ENCODE measurements around the gene ELOVL3.

DNA sequence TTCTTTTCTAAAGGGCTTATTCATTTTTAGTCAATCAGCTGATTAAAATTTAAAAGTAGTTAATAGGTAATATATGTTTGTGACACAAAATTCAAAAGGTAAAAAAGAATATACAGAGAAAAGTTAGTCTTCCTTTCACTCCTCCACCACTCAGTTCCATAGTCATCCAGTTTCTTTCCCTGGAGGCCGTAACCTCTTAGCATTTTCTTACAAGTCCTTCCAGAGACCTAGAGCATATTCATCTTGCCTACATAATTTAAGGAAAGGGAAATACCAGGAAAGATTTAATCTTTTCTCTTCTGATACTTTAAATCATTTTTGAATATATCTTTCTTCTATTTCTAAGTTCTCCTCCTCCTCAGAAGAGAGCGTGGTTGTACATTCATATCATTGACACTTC is 29.3 kb downstream of the ELOVL3 start:
- TF ChIP-seq GABPA (IDR thresholded peaks at IDR 0.05; ENCODE audit: low read depth), result no peak
- TF ChIP-seq, protein P1, sequence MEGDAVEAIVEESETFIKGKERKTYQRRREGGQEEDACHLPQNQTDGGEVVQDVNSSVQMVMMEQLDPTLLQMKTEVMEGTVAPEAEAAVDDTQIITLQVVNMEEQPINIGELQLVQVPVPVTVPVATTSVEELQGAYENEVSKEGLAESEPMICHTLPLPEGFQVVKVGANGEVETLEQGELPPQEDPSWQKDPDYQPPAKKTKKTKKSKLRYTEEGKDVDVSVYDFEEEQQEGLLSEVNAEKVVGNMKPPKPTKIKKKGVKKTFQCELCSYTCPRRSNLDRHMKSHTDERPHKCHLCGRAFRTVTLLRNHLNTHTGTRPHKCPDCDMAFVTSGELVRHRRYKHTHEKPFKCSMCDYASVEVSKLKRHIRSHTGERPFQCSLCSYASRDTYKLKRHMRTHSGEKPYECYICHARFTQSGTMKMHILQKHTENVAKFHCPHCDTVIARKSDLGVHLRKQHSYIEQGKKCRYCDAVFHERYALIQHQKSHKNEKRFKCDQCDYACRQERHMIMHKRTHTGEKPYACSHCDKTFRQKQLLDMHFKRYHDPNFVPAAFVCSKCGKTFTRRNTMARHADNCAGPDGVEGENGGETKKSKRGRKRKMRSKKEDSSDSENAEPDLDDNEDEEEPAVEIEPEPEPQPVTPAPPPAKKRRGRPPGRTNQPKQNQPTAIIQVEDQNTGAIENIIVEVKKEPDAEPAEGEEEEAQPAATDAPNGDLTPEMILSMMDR (IDR thresholded peaks at IDR 0.05; ENCODE audit: insufficient read depth, low read length), result no peak
- TF ChIP-seq POLR2AphosphoS5 (IDR thresholded peaks at IDR 0.05; ENCODE audit: low read depth), result no peak
- TF ChIP-seq, protein P2, sequence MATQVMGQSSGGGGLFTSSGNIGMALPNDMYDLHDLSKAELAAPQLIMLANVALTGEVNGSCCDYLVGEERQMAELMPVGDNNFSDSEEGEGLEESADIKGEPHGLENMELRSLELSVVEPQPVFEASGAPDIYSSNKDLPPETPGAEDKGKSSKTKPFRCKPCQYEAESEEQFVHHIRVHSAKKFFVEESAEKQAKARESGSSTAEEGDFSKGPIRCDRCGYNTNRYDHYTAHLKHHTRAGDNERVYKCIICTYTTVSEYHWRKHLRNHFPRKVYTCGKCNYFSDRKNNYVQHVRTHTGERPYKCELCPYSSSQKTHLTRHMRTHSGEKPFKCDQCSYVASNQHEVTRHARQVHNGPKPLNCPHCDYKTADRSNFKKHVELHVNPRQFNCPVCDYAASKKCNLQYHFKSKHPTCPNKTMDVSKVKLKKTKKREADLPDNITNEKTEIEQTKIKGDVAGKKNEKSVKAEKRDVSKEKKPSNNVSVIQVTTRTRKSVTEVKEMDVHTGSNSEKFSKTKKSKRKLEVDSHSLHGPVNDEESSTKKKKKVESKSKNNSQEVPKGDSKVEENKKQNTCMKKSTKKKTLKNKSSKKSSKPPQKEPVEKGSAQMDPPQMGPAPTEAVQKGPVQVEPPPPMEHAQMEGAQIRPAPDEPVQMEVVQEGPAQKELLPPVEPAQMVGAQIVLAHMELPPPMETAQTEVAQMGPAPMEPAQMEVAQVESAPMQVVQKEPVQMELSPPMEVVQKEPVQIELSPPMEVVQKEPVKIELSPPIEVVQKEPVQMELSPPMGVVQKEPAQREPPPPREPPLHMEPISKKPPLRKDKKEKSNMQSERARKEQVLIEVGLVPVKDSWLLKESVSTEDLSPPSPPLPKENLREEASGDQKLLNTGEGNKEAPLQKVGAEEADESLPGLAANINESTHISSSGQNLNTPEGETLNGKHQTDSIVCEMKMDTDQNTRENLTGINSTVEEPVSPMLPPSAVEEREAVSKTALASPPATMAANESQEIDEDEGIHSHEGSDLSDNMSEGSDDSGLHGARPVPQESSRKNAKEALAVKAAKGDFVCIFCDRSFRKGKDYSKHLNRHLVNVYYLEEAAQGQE (IDR thresholded peaks at IDR 0.05; ENCODE audit: insufficient replicate concordance, low read depth), result no peak
